DND-41 (cell line): ENCODE measurements around the gene HRAS.

Source experiments
- ATAC-seq: fragments of 200-7000 bp; cut with Tn5 transposase; 3 replicates; pipeline ENCODE4 v1.9.1; 2021; ENCODE audit warnings: low read depth; ENCODE audit not compliant: insufficient read depth
- DNase-seq: peaks from one replicate; pipeline ENCODE4 v3.0.0-alpha.2; 2020
- H2AFZ ChIP-seq: 2 replicates; pipeline ENCODE4 v1.6.0; 2012; ENCODE audit warnings: low read depth, low read length
- H3K27ac ChIP-seq: 2 replicates; pipeline ENCODE4 v1.5.1; 2012; ENCODE audit warnings: low read length, inconsistent platforms
- H3K27me3 ChIP-seq: fragments of 200-600 bp; sonication (generic); 2 replicates; pipeline ENCODE4 v1.6.0; 2012; ENCODE audit warnings: low read length, mild to moderate bottlenecking, inconsistent platforms; ENCODE audit not compliant: insufficient read depth, poor library complexity
- H3K36me3 ChIP-seq: 2 replicates; pipeline ENCODE4 v1.5.1; 2012; ENCODE audit warnings: low read length, inconsistent platforms; ENCODE audit not compliant: insufficient read depth
- H3K4me1 ChIP-seq: 2 replicates; pipeline ENCODE4 v1.5.1; 2012; ENCODE audit warnings: mild to moderate bottlenecking, low read length; ENCODE audit not compliant: insufficient read depth
- H3K4me2 ChIP-seq: 2 replicates; pipeline ENCODE4 v1.6.0; 2012; ENCODE audit warnings: mild to moderate bottlenecking, moderate library complexity, low read length, inconsistent platforms; ENCODE audit not compliant: insufficient read depth
- H3K4me3 ChIP-seq, 2 experiments: fragments of 200-600 bp in 1 of 2; shearing (Covaris generic) in 1 of 2; 2 replicates each; pipeline ENCODE4 v1.5.1; 2012 to 2016; ENCODE audit warnings: inconsistent platforms in 2 of 2, low read length in 2 of 2, mild to moderate bottlenecking in 2 of 2, low read depth in 1 of 2, moderate library complexity in 1 of 2
- H3K79me2 ChIP-seq: 2 replicates; pipeline ENCODE4 v1.6.0; 2012; ENCODE audit warnings: low read length, inconsistent platforms; ENCODE audit not compliant: insufficient read depth
- H3K9ac ChIP-seq: 2 replicates; pipeline ENCODE4 v1.6.0; 2012; ENCODE audit warnings: low read depth, mild to moderate bottlenecking, inconsistent platforms, low read length, moderate library complexity
- H3K9me3 ChIP-seq: 2 replicates; pipeline ENCODE4 v1.5.1; 2012; ENCODE audit warnings: low read length, moderate library complexity, mild to moderate bottlenecking, inconsistent platforms; ENCODE audit not compliant: insufficient read depth, severe bottlenecking
- H4K20me1 ChIP-seq: 2 replicates; pipeline ENCODE4 v1.6.0; 2012; ENCODE audit warnings: low read length; ENCODE audit not compliant: insufficient read depth
- EZH2 ChIP-seq: IDR thresholded peaks from 3 replicates; pipeline ENCODE4 v1.6.1; 2012; ENCODE audit warnings: borderline replicate concordance, low read depth, mild to moderate bottlenecking, moderate library complexity, low read length, inconsistent platforms; ENCODE audit not compliant: severe bottlenecking
- TF ChIP-seq, protein P1 (sequence below): IDR thresholded peaks from 2 replicates; pipeline ENCODE4 v1.5.1; 2012; ENCODE audit warnings: borderline replicate concordance, low read length, moderate library complexity, mild to moderate bottlenecking; ENCODE audit not compliant: poor library complexity, severe bottlenecking; ENCODE audit errors: extremely low read depth

The HRAS gene

DNA sequence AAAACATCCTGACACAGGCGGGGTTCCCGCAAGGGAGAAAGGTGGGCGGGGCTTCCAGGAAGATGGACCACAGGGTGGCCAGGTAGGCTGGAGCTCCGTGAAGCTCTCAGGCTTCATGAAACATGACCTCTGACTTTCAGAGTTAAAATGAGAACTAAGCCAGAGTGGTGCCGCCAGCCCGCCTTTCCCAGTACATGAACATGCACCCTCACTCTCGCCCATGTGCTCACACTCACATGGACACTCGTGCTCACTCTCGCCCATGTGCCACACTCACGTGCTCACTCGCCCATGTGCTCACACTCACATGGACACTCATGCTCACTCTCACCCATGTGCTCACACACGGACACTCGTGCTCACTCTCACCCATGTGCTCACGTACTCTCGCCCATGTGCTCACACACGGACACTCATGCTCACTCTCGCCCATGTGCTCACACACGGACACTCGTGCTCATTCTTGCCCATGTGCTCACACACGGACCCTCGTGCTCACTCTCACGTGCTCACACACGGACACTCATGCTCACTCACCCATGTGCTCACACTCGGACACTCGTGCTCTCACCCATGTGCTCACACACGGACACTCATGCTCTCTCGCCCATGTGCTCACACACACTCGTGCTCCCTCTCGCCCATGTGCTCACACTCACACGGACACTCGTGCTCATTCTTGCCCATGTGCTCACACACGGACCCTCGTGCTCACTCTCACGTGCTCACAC is 38.4 kb downstream of the HRAS start:
- peaks cover 87% of the 10 kb centered on the region for H3K36me3 ChIP-seq
- ATAC-seq (no peak), DNase-seq (no peak)
- no peak overlapping the region for H2AFZ ChIP-seq
- peaks cover 36% of the 10 kb centered on the region for H4K20me1 ChIP-seq
- no peak overlapping the region for H3K4me3 ChIP-seq
- H3K9me3 ChIP-seq: no peaks in the 10 kb centered on the region
- H3K9ac ChIP-seq: no peak overlapping the region
- no peak overlapping the region for H3K4me2 ChIP-seq
- TF ChIP-seq EZH2: no peak
- TF ChIP-seq, protein P1, sequence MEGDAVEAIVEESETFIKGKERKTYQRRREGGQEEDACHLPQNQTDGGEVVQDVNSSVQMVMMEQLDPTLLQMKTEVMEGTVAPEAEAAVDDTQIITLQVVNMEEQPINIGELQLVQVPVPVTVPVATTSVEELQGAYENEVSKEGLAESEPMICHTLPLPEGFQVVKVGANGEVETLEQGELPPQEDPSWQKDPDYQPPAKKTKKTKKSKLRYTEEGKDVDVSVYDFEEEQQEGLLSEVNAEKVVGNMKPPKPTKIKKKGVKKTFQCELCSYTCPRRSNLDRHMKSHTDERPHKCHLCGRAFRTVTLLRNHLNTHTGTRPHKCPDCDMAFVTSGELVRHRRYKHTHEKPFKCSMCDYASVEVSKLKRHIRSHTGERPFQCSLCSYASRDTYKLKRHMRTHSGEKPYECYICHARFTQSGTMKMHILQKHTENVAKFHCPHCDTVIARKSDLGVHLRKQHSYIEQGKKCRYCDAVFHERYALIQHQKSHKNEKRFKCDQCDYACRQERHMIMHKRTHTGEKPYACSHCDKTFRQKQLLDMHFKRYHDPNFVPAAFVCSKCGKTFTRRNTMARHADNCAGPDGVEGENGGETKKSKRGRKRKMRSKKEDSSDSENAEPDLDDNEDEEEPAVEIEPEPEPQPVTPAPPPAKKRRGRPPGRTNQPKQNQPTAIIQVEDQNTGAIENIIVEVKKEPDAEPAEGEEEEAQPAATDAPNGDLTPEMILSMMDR: no peak
- peaks cover 11% of the 10 kb centered on the region for H3K79me2 ChIP-seq
- no peak overlapping the region for H3K27ac ChIP-seq
- H3K4me1 ChIP-seq: no peaks in the 10 kb centered on the region
- H3K27me3 ChIP-seq: no peaks in the 10 kb centered on the region

DNA sequence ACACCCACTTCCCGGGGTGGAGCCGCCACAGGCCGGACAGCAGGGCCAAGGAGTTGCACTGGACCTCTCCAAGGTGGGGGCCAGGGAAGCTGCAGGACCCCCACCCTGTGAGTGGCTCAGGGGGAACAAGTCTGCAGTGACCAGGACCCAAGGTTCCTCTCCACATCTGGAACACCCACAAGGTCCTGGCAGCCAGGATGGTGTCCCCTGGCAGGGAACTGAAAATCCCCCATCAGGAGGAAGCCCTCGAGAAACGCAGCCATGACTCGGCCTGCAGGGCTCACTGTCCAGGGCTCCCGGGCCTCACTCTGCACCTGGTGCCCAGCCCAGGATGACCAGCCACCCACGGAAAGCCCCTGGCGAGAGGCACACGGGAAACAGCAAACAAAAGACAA is 39.8 kb downstream of the HRAS start:
- peaks cover 82% of the 10 kb centered on the region for H3K36me3 ChIP-seq
- peaks cover 26% of the 10 kb centered on the region for H4K20me1 ChIP-seq
- ATAC-seq (no peak), DNase-seq (no peak)
- H3K79me2 ChIP-seq: peaks cover 2% of the 10 kb centered on the region; the same call in 1 of the 2 replicates
- TF ChIP-seq, protein P1: no peak
- TF ChIP-seq EZH2: no peak
- H3K4me1 ChIP-seq: no peaks in the 10 kb centered on the region
- H2AFZ ChIP-seq: no peak overlapping the region
- no peak overlapping the region for H3K9ac ChIP-seq
- no peak overlapping the region for H3K4me3 ChIP-seq
- H3K4me2 ChIP-seq: no peak overlapping the region
- no peak overlapping the region for H3K27ac ChIP-seq
- H3K27me3 ChIP-seq: no peaks in the 10 kb centered on the region
- H3K9me3 ChIP-seq: no peaks in the 10 kb centered on the region

DNA sequence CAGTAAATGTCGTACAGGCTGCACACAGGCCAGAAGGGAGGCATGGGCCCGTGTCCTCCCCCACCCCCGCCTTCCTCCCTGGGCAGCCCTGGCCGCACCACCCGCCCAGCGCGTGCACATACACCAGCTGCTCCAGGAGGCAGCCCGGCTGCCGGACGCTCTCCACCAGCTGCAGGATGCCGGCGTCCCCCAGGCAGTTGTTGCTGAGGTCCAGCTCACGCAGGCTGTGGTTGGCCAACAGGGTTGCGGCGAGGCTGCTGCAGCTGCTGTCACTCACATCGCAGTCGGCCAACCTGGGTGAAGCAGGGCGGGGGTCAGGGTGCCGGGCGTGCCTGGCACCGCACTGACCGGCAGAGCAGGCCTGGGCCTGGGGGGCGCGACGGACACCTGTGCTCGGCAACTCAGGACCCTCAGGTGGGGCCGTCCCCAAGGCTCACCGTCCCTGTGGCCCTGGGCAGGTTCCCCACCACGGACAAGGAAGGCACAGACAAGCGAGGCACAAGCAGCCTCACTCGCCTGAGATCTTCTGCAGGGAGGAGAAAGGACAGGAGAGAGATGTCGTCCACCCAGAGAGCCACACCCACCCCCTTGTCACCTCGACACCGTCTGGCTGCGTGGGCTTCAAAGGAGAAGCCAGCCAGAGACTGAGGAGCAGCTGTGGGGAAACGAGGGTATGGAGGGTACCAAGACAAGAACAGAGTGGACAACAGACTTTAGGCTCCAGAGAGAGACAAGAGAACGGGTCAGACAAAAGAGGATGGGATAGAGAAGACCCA is 40.4 kb downstream of the HRAS start:
- Histone ChIP-seq H3K9ac (no peak overlapping the region), H3K4me1 (no peaks in the 10 kb centered on the region), H2AFZ (no peak overlapping the region), H3K36me3 (peaks cover 82% of the 10 kb centered on the region), H4K20me1 (peaks cover 21% of the 10 kb centered on the region), H3K27ac (no peak overlapping the region), H3K4me2 (no peak overlapping the region), H3K79me2 (no peaks in the 10 kb centered on the region), H3K4me3 (no peak overlapping the region), H3K27me3 (no peaks in the 10 kb centered on the region), H3K9me3 (no peaks in the 10 kb centered on the region)
- no peak for TF ChIP-seq EZH2
- DNase-seq: no peak
- ATAC-seq: no peak
